Stimulated activated CD8-positive, alpha-beta memory T cell treated with anti-CD3 and anti-CD28 coated beads, Interleukin-12 subunit alpha, Interleukin-12 subunit beta, amount 100 ng/mL, for 24 hours (primary cell): ENCODE measurements around the gene PLAAT1.

ENCODE experiments used
- DNase-seq: peaks from one replicate; pipeline ENCODE4 v3.0.0-alpha.2; 2020; ENCODE audit errors: extremely low read depth

The PLAAT1 gene

DNA sequence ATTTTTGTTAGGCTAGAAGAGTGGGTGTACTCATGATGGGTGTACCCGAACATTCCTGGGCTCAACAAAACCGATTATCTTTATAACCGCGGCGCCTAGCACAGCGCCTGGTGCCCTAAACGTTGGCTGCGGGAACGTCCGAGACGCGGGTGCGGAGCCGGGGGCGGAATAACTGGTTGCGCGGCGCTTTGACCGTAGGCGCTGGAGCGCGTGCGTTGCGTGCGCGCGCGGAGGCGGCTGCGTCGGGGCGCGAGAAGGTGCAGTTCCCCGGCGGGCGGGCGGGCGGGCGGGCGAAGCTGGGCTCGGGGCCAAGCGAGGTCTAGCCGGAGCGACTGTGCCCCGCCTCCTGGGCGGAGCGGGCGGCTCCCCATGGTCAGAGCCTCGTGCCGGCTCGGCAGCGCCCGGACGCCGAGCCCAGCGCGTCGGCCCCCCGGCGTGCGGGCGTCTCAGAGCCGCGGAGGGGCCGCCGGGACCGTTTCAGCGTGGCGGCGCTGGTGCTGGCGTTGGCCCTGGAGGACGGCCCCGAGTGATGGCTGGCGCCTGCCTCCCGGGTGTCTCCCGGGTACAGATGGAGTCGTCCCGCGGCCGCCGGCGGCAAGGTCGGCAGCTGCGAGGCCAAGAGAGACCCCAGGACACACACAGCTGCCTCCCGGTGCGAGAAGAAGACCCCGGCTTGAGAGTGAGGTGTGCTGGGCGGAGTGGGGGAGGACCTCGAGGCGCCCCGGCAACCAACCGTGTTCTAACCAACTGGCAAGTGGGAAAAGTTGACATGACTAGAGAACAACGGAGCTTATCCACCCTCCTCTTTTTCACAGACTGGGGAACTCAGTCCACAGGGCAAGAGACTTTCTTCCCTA, at the start of gene PLAAT1:
TSS of gene PLAAT1 (plus strand) at position 373 of the 857 bp plus-strand sequence. CDS start 14,429 bp downstream, outside the sequence.
- no peak for DNase-seq

DNA sequence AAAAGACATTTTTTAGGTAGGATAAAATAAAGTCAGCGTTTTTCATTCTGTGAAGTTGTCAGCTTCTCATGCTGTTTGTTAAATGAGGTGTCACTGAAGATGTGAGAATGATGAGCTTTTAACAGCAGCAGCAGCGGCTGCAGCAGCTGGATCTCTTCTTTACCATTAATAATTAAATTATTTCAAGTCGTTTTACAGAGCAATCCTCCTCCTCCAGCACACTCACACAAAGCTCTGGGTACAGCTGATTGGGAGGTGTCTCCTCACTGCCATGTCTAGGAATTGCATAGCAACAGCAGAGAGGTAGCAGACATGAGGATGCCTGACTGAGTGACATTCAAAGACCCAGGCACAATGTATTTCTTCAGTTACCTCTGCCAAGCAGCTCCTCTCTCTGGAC, 46.7 kb upstream of the PLAAT1 start:
- DNase-seq: no peak

DNA sequence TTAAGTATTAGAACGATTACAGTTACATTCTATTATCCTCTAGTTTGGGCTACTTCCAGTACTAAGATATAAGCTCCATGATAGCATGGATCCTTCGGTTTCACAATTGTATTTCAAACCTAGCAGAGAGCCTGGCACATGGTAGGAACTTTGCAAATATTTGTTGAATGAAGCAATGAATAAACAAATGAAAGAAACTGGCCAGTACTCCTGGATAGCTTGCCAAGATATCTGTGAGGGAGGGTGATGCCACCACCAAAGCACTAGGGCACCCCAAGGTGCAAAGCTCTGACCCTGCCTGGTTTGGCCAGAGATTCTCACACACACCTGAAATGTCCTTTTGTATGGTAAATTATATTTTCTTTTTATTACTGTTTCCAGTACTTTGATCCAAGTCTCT, 44.3 kb upstream of the PLAAT1 start:
- no peak for DNase-seq

DNA sequence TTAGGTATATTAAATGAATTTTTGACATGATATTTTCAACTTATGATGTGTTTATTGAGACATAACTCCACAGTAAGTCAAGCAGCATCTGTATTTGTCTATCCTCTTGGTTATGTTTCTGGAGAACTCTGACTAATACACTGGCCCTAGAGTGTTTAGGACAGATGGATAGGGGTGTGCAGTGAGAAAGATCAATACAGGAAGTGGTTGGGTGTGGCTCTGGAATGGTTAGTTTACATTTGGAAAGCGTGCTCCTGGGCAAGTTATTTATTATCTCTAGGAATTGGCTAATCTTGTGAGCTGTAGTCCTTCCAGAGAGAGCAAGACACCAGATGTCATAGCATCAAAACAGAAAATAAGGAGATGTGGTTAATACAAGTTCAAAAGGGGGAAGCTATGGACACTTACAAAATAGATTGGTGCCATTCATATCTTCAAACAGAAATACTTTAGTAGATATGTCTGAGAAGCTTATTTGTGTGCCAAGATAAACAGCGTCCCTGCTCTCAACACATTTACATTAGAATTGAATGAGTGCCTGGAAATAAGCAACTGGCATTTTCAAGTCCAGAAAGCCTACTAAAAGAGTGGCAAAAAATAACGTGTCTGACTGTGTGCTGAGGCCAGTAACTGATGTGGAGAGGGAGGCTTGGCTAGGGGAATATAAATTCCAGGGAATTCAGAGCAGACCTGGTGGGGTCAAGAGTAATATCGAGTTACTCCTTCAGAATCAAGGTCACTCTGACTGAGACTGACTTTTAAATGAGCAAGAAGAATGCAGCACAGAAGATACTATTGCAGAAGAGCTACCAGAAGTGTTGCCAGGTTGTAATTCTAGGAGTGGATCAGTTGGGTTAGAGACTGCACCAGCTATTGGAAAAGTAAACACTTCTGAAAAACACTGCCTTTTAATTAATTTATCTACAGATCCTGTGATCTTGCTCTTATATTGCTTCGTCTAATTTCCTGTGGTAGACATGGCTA, 33.4 kb upstream of the PLAAT1 start:
- no peak for DNase-seq

DNA sequence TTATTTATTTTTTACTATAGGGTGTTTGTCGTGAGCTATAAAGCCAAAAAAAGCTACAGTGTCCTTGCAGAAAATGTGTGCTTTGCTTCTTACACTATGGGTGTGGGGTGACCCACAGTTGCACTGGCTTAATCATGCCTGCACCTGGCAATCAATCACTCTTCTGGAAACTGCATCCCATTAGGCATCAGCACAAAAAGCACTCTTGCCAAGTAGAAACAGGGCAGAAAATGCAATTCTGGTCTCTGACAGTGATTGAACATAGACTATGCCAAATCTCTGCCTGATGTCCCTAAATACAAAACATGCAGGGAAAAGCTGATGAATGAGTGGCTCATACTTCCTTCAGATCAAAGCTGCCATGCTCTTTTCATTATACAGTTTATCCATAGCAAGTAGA, 30.4 kb upstream of the PLAAT1 start:
- DNase-seq: no peak

DNA sequence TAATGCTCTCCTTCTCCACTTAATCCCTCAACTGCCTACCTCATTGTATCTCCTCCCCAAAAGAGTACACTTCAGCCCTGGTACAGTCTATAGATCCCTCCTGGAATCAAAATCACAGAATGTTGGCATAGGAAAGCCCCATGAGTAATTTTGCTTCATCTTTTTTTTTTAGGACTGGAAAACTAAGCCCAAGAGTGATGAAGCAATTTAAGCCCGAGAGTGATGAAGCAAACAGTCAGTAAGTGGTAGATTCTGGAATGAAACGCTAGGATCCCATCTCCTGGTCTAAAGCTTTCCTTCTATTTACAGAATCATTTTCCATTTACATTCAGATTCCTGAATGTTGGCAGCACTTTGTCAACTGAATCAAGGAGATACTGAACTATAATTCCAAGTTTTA, 29.8 kb upstream of the PLAAT1 start:
- no peak for DNase-seq

DNA sequence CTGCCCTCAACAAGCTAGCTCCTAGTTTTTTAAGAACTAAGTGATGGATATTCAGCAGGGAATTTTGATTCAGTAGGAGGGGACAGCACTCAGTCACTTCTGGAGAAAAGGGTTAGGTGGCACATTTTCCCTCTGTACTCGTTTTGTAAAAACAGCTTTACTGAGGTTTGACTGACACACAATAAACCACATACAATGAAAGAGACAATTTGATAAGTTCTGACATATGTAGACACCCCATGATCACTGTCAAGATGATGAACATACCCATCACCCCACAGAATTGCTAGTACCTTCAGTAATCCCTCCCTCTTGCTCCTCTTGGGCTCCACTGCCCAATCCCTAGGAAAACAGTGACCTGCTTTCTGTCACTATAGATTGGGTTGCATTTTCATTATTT, 29.0 kb upstream of the PLAAT1 start:
- DNase-seq: no peak

DNA sequence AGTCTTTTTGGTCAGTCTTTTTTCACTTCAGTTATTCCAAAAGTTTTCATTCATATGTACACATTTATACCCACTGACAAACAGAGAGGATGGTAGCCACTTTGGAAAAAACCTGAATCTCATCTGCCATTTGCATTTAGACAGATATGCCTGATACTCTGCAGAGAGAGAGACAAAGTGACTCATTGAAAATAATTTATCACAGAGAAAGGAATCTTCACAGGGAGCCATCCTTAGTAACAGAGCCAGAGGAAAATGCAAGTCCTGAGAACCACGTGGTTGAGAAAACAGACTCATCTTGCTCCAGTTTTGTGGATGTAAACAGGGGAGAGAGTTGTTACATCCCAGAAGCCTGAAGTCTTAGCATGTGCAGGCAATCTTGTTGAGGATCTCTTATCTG, 28.2 kb upstream of the PLAAT1 start:
- no peak for DNase-seq

DNA sequence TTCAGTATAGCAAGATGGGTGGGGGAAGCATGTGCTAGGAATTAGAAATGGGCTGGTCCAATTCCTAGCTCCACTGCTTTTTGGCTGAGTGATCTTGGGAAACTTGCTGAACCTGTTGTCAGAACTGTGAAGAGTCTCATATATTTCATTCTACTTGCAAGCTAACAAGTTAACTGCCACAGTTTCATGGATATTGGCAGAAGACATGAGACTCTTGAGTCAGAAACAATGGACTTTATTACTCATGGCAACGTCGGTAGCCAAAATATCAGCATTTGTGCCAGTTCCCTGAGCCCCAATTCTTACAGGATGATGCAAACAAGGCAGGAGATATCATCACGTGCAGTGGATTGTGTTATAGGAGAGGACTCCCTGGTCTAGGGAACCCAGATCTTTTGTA, 26.6 kb upstream of the PLAAT1 start:
- no peak for DNase-seq

DNA sequence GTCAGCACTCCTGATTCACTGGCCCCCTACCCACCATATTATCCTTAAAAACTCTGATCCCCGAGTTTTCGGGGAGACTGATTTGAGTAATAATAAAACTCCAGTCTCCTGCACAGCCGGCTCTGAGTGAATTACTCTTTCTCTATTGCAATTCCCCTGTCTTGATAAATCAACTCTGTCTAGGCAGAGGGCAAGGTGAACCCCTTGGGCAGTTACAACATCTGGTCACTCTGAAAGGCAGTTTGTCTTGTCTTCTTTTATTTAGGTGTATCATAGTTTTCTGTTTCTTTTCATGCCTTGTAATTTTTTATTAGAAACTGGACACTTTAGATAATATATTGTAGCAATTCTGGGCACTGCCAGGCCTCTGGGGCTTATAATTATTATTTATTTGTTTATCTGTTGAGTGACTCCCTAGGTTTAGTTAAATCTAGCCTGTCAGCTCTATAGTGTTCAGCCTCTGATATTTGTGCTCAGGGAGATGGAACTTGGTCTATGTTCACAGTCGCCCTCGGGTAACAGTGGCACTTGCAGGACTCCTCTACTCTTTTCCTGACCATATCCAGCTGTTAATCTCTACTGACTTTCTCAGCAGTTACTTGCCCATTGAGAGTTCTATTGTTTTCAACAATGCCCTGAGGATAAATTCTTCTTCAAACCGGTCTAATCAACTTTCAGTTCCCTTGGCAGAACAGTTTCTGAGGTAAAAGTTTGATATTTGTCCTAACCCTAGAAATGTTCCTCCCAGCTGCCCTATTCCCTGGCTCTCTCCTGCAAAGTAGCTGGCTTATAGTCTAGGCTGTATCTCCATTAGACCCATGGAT, 15.5 kb upstream of the PLAAT1 start:
- no peak for DNase-seq

DNA sequence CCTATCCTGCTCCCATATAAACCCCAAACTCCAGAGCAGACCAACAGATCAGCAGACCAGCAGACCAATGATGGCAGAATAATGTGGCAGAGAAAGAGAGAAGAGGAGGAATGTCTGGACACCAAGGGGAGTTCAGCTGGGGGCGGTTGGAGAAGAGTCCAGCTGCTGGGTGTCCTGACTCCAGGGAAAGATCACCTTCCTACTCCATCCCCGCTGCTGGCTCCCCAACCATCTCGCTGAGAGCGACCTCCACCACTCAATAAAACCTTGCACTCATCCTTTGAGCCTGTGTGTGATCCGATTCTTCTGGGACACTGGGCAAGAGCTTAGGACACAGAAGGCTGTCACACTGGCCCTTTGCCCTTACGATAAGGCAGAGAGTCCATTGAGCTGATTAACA, 12.8 kb upstream of the PLAAT1 start:
- no peak for DNase-seq

DNA sequence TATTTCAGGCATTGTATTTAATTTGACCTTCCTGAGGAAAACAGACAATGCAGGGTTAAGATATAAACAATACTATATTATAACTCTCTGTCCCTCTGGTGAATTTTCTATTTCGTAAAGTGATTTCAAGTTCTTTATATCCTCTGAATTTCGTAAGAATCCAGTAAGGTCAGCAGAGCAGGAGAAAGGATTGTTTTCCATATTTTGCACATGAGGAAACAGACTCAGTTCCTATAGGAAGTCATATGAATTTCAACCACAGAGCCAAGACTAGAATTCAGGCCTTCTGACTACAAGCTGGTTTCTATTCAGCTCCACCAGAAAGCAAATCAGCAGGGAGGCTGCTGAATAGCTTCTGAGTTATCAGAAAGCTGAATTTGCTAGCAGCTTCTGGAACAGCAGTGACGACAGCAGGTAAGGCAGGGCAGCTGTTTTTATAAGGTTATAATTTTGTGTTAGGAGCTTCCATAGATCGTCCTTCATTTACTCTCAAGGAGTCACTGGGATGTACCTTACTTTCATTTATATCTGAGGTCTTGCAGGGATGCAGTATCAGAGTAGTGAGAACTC, 11.1 kb upstream of the PLAAT1 start:
- DNase-seq: no peak

DNA sequence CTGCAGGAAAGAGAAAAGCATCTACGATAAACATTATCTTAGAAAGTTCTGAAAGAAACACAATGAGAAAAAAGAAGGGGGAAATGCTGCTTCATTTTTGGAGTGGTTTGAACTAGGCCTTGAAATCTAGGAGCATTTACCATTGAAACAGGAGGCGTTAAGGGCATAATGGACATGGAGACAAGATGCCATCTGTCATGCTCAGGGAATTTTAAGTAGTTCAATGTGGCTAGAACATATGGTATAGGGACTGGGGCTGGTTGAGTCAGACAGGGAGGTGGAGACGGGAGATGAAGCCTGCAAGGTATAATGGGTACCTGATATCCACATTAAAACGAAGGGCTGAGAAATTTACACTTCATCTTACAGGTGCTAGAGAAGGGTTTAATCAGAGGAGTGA, 10.4 kb upstream of the PLAAT1 start:
- no peak for DNase-seq

DNA sequence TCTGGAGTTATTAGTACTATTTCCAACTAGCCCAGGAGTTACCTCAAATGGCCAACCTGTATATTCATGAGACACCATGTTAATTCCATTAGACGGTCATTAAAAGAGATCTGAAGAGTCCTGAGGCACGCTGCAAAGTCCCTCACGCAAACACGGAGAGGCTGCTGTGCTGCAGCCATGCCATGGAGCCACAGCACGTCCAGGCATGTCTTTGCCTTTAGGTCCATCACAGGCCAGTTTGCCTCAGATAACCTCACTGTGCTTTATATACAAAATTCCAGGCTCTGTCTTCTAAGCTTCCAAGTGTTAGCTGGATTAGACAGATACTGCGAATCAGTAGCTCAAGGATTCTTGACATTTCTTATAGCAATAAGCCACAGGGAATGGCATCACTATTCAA, 9.8 kb upstream of the PLAAT1 start:
- DNase-seq: no peak

DNA sequence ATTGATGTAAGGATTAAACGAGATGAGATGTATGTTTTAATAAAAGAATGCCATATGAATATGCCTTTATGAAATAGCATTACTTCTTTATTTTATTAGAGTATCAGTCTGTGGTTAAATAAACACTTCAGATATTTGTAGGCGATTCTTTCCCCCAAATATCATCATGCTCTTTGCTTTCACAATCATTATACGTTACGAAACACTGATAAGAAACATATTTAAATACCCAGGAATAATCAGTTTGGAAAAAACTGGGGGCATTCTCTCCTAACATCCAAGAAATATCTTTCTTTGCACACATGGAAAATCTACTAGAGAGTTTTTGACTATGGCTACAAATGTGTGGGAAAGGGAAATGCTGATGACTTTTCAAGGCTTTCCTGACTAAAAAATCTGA, 4.4 kb upstream of the PLAAT1 start:
- DNase-seq: no peak

DNA sequence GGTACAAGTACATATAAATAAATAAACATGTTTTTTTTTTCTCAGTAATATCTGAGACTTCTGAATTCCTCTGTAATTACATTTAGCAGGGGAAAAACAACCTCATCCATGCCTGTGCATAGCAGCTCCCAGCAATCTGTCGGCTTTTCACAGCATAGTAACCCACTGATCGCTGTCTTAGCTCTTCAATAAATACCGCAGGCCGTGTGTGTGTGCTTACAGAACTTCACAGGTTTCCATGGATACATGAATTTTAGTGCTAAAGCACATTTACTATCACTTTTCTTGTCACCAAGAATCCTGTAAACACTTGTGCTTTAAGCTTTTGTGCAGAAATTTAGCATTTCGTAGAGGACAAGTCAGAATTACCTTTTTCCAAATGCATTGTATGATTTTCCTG, 4.0 kb upstream of the PLAAT1 start:
- DNase-seq: no peak

DNA sequence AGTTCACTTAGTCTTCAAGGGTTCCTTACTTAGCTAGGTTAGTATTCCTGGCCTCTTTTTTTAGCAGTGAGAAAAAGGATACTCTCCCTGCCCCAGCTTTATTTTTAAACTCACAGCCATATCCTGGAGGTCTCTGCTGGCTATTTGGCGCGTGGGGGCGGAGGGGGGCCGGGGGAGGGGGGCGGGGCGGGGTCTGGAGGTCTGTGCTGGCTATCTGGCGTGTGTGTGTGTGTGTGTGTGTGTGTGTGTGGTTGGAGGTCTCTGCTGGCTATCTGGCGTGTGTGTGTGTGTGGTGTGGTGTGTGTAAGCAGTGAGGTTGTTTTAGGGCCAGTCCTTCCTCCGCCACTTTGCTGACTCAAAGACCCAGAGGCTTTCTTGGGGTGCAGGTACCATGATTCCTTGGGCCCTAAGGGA, 579 bp upstream of the PLAAT1 start:
- no peak for DNase-seq

DNA sequence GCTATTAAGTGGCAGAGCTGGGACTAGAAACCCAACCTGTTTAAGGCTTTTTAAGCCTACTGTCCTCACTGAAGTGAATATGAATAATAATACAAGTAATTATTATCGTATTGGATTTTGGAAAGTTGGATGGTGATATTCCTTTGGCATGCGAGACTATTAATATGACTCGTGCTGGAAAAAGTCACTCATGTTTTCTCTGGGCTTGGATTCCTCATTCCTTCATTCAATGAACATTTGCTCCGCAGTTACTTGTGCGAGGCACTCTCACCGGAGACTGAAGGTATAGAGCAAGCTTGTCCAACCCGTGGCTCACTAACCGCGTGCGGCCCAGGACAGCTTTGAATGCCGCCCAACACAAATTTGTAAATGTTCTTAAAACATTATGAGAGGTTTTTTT, 694 bp downstream of the PLAAT1 start:
- no peak for DNase-seq

DNA sequence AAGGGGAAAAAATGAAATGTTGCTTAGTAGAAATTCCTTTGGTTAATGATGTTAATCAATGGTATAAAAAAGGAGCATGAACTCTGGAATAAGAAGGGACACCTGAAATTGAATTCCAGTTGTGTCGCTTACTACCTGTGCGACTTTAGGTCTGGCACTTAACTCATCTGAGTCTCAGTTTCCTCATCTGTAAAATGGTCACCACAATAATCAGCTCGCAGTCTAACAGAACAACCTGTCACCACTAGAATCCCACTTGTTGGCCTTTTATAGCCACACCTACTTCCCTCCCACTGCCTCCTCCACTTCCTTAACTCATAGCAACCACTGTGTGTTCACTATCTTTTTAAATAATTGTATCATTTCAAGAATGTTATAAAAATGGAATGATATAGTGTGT, 2.5 kb downstream of the PLAAT1 start:
- DNase-seq: no peak

DNA sequence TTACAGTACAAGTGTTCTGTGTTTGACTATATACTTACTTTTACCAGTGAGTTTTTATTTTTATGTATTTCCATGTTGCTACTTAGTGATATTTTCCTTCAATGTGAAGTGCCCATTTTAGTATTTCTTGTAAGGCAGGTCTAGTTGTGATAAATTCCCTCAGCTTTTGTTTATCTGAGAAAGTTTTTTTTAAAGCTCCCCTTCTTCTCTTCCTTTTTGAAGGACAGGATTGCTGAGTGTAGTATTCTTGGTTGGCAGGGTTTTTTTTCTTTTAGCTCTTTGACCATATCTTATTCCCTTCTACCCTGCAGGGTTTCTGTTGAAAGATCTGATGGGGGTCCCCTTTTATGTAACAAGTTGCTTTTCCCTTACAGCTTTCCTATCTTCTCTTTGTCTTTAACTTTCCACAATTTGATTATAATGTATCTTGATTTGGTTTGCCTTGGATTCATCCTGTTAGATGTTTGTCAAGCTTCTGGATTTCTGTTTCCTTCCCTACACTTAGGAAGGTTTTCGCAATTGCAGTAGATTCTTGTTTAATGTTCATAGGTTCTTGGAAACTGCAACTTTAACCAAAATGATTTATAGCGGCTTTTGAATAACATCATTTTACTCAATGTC, 7.9 kb downstream of the PLAAT1 start:
- no peak for DNase-seq

DNA sequence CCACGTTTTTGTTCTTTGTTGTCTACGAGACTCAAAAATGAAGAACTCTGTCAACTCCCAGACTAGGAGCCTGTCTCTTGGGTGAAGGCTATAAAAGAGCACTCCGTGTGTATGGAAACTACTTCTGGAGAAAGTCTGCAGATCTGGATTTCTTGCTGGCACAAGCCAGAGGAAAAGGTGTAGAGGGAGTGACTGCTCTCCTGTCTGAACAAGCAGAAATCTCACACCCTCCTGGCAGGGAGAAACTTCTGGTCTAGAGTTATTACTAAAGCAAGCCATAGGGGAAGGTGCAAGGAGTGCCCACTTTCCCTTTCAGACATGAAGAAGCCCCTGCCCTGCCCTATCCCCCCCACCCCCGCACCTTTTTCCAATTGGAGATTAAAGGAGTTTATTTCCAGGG, 9.5 kb downstream of the PLAAT1 start:
- no peak for DNase-seq
